NB4 (cell line): ENCODE measurements around the gene CCT4.

Source experiments
- CTCF ChIP-seq: IDR thresholded peaks from one replicate; pipeline ENCODE4 v1.5.1; 2012; ENCODE audit warnings: low read depth, low read length
- MAX ChIP-seq: IDR thresholded peaks from 2 replicates; pipeline ENCODE4 v1.6.1; 2011; ENCODE audit warnings: low read depth, low read length
- MYC ChIP-seq: IDR thresholded peaks from 2 replicates; pipeline ENCODE4 v1.6.1; 2011; ENCODE audit warnings: low read depth, low read length
- POLR2A ChIP-seq: IDR thresholded peaks from 2 replicates; pipeline ENCODE4 v1.6.1; 2011; ENCODE audit warnings: mild to moderate bottlenecking; ENCODE audit not compliant: insufficient read length; ENCODE audit errors: extremely low read depth

GRCh38 chr2:61857224-61857623 is 31.2 kb downstream of the CCT4 start:
- TF ChIP-seq CTCF (no peak), MAX (no peak), POLR2A (no peak), MYC (no peak)
